Ovary (tissue), 9 donors: ENCODE results near the gene USP9X. TPM values are rescaled to one million over a fixed set of nuclear protein-coding genes. Genes with fewer than 3 reads are reported as not detected.

ENCODE experiments used
- DNase-seq, 5 donors: peaks; one replicate each; pipeline ENCODE4 v3.0.0-alpha.2; 2019 to 2020
- H3K27ac ChIP-seq, 2 donors: fragments of 200-600 bp; one replicate each; pipeline versions ENCODE4 v1.5.1 to v1.8.0; 2019 to 2022
- H3K27me3 ChIP-seq: fragments of 200-600 bp; one replicate; pipeline ENCODE4 v1.8.0; 2022
- H3K36me3 ChIP-seq: fragments of 200-600 bp; sonication (generic); one replicate; pipeline ENCODE4 v1.5.1; 2019
- H3K4me1 ChIP-seq: one replicate; pipeline ENCODE4 v1.8.1; 2013; ENCODE audit warnings: mild to moderate bottlenecking, moderate library complexity; ENCODE audit not compliant: insufficient read depth
- H3K4me3 ChIP-seq: fragments of 200-600 bp; sonication (generic); one replicate; pipeline ENCODE4 v1.5.1; 2017
- H3K9me3 ChIP-seq, 2 donors: fragments of 200-600 bp in 1 of 2; sonication (generic) in 1 of 2; one replicate each; pipeline versions ENCODE4 v1.5.1 to v1.8.1; 2013 to 2019; ENCODE audit warnings: mild to moderate bottlenecking in 1 of 2, moderate library complexity in 1 of 2
- CTCF ChIP-seq, 3 donors: fragments of 450-650 bp in 2 of 3; fragments of 200-600 bp in 1 of 3; IDR thresholded peaks; one replicate each; pipeline versions ENCODE4 v1.5.1 to v1.8.0; 2016 to 2022; ENCODE audit warnings: antibody characterized with exemption in 3 of 3, mild to moderate bottlenecking in 1 of 3
- EP300 ChIP-seq: sonication (generic); formaldehyde crosslinking; IDR thresholded peaks from one replicate; pipeline ENCODE4 v1.6.1; 2017; ENCODE audit warnings: antibody characterized with exemption
- POLR2A ChIP-seq: fragments of 450-650 bp; IDR thresholded peaks from one replicate; pipeline ENCODE4 v1.6.1; 2017; ENCODE audit warnings: antibody characterized with exemption, mild to moderate bottlenecking, moderate library complexity
- WGBS, 3 donors: extraction: QIAGEN DNeasy Blood & Tissue Kit in 1 of 3; methylation state at CpG; one replicate each; pipeline versions ENCODE4 v1.1.5 to v1.1.7; 2013 to 2017; 5-methylcytosine and 5-hydroxymethylcytosine counted together
- intact Hi-C, 4 donors: fragments of 100-400 bp; cut with DNase I; formaldehyde crosslinking; loops; one replicate each; pipeline versions ENCODE4 v1.11.0 to v1.15.1; 2022 to 2023
- polyA plus RNA-seq, 2 donors: library from polyadenylated mRNA; stranded (reverse); fragments of 200-250 nt in 1 of 2; fragments of 350-450 nt in 1 of 2; fragmentation: Illumina TruSeq in 1 of 2; extraction: RNeasy Lipid Tissue Mini Kit (QIAGEN cat#74804) in 1 of 2; gene quantifications; one replicate each; pipeline ENCODE4 v1.2.3, GENCODE V29; 2013 to 2014
- total RNA-seq, 7 donors: library from RNA; depleted of rRNA in 2 of 7; stranded (reverse); fragments of >200 nt in 2 of 7; fragmentation: NEBNext Ultra II Directional in 3 of 7; extraction: Animal tissue kit (Norgen Biotek cat#: 25700) in 3 of 7; gene quantifications; one replicate each; pipeline versions ENCODE4 v1.1.0 to v1.2.4, GENCODE V29; 2016 to 2023
- donor health status: DM: no; HTN: no; CAD: no; lungs with moderate emphysema.
- donor health status: DM: no; HTN: no; CAD: no.
- donor health status: Bipolar disorder and iron deficiency.
- donor health status: DM: yes; HTN: yes; CAD: no.
- donor health status: DM: no; HTN: no; CAD: no.
- donor health status: DM: yes; HTN: yes; CAD: no.

Gene USP9X
- total and polyA plus RNA-seq, 9 donors: 14.2 to 95.1 (median 60.0) TPM

GRCh38 chrX:41095174-41095573 lies 9.9 kb downstream of the USP9X start:
- Histone ChIP-seq H3K4me3 (no peak overlapping the region), H3K36me3 (no peaks in the 10 kb centered on the region), H3K27ac (no peak overlapping the region), H3K9me3 (no peaks in the 10 kb centered on the region), H3K27me3 (no peaks in the 10 kb centered on the region), H3K4me1 (peaks cover 1% of the 10 kb centered on the region)
- WGBS, 3 donors: 58 to 87% (median 87%) methylated on average over 1 of the region's 1 CpG
- DNase-seq: no peak
- TF ChIP-seq CTCF (IDR thresholded peaks at IDR 0.05): no peak
- TF ChIP-seq POLR2A: no peak
- TF ChIP-seq EP300: no peak
- intact Hi-C loops: no loop called here

GRCh38 chrX:41095908-41096307 lies 10.7 kb downstream of the USP9X start:
- DNase-seq: no peak
- intact Hi-C loops: no loop called here
- Histone ChIP-seq H3K9me3 (no peaks in the 10 kb centered on the region), H3K4me3 (no peak overlapping the region), H3K27ac (no peak overlapping the region), H3K4me1 (peaks cover 1% of the 10 kb centered on the region), H3K36me3 (no peaks in the 10 kb centered on the region), H3K27me3 (no peaks in the 10 kb centered on the region)
- WGBS, 3 donors: 88 to 98% (median 89%) methylated on average over 2 of the region's 2 CpGs
- TF ChIP-seq POLR2A (no peak), EP300 (no peak), CTCF (IDR thresholded peaks at IDR 0.05) (no peak)

GRCh38 chrX:41096339-41096955 lies 11.2 kb downstream of the USP9X start:
- DNase-seq: no peak
- no peak overlapping the region for H3K27ac ChIP-seq
- H3K9me3 ChIP-seq: no peaks in the 10 kb centered on the region
- intact Hi-C loops: no loop called here
- H3K36me3 ChIP-seq: no peaks in the 10 kb centered on the region
- no peak for TF ChIP-seq POLR2A
- no peak for TF ChIP-seq EP300
- TF ChIP-seq CTCF (IDR thresholded peaks at IDR 0.05): no peak
- WGBS, 3 donors: 77 to 84% (median 82%) methylated on average over 6 to 7 of the region's 7 CpGs
- no peak overlapping the region for H3K4me3 ChIP-seq
- peaks cover 1% of the 10 kb centered on the region for H3K4me1 ChIP-seq
- H3K27me3 ChIP-seq: no peaks in the 10 kb centered on the region

- H3K4me1 ChIP-seq: peaks cover 1% of the 10 kb centered on the region
- intact Hi-C loops: no loop called here
Measured at GRCh38 chrX:41097326-41097725, 12.1 kb downstream of the USP9X start.

More at GRCh38 chrX:41097326-41097725, 12.1 kb downstream of the USP9X start:
- no peaks in the 10 kb centered on the region for H3K27me3 ChIP-seq
- H3K36me3 ChIP-seq: no peaks in the 10 kb centered on the region
- H3K4me3 ChIP-seq: no peak overlapping the region
- no peaks in the 10 kb centered on the region for H3K9me3 ChIP-seq
- H3K27ac ChIP-seq: no peak overlapping the region
- TF ChIP-seq POLR2A: no peak
- TF ChIP-seq CTCF (IDR thresholded peaks at IDR 0.05): no peak
- TF ChIP-seq EP300: no peak
- no peak for DNase-seq
